HG03045 (cell line): ENCODE data around the gene SPATA31C1.
"Not testable (repeated sequence)": the region's sequence is repeated elsewhere in the genome, so short reads cannot be mapped to it uniquely, and the experiment has no call there.

Experiments used
- ATAC-seq: cut with Tn5 transposase; IDR thresholded peaks from one replicate; pipeline ENCODE4 v1.9.1; 2021; ENCODE audit warnings: mild to moderate bottlenecking, moderate library complexity; ENCODE audit not compliant: unreplicated experiment

Gene SPATA31C1

GRCh38 chr9:87934444-87934843 is 16.7 kb downstream of the SPATA31C1 start:
- not testable (repeated sequence) for ATAC-seq

DNA sequence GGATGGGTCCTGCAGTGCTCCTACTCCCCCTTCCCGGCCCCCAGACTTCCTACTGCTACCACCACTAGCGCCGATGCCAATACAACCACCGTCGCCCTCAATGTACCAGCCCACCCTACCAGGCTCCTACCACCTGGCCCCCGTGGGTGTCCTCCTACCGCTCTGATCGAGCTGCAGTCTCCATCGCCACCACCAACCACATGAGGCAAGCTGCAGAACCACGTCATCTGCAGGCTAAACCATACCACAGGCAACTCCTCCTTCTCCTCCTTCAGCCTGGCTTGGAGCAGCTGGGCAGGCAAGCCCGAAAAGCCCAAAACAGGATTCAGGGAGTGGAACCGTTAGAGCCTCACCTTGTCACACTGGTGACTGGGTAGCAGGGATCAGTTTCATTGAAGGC is 19.6 kb downstream of the SPATA31C1 start:
- not testable (repeated sequence) for ATAC-seq

- not testable (repeated sequence) for ATAC-seq
Measured at GRCh38 chr9:87937918-87938317, 20.2 kb downstream of the SPATA31C1 start.

GRCh38 chr9:87938336-87938735 is 20.6 kb downstream of the SPATA31C1 start:
- ATAC-seq: not testable (repeated sequence)

DNA sequence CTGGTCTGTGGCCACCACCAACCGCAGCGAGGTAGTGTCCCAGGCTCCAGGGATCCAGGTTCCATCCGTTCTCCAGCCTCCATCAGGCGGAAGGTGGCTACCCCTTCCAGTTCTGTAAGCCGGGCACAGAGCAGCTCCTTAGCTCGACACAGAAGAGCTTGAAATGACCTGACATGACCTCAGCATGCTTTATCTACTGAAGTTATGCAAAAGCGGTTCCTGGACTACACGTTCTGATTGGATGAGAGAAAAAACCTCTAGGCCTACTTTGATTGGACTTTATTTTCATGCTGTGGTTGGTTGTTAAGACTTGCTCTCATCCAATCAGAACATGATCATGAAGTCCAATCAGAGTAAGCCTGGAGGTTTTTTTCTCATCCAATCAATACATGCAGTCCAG is 21.3 kb downstream of the SPATA31C1 start:
- not testable (repeated sequence) for ATAC-seq

DNA sequence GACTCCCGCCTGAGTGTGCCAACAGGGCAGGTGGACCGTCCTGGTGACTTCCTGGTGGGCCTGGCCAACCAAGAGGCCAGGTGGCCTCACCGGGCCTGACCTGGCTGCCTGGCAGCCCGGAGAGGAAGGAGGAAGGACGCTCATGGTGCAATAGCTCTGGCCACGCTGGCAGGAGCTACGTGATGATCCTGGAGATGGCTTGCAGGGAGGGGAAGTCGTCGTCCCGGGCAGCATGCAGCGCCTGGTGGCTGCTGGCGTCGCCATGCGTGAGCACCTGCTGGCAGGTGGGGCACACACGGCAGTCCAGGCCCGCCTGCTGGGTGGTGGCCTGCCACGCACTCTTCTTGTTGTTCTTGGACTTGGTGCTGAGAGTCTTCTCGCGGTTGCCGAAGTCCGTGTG is 26.3 kb downstream of the SPATA31C1 start:
- ATAC-seq: no peak

DNA sequence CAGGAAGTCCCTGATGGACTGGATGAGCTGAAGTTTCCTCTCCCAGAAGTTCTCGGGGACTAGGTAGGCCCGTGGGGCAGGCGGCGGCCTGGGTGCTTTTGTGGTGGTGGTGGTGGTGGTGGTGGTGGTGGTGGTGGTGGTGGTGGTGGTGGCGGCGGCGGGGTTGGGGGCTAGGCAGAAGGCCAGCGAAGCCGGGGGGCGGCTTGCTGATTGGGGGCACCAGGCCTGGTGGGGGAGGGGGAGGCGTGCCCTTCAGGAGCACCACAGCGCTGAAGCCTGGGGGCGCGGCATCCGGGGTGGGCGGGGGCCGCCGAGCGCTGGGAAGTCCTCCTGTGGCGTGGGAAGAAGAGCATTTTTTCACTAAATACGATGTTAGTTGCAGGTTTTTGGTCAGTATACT is 26.9 kb downstream of the SPATA31C1 start:
- no peak for ATAC-seq

GRCh38 chr9:87950296-87950695 is 32.5 kb downstream of the SPATA31C1 start:
- ATAC-seq: no peak

- ATAC-seq: no peak
Measured at GRCh38 chr9:87950765-87951488, 33.2 kb downstream of the SPATA31C1 start.

DNA sequence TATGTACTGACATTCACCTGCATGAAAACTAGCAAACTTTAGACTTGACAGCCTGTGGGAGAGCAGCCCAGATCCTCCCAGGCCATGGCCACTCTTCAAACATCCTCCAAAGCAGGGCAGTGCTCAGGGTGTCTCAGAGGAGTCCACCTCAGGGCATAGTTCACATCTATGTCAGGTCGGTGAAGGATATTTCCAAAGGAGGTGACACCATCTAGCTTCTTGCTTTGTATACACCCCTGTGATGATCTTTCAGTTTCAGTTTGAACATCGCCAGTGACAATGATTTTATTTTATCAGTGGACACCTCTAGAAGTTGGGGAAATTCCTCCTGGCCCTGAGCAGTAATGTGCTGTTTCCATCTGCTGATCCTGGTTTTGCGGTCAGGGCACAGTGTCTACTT is 36.5 kb downstream of the SPATA31C1 start:
- ATAC-seq: no peak

- ATAC-seq: no peak
Measured at GRCh38 chr9:87957839-87958238, 40.1 kb downstream of the SPATA31C1 start.

GRCh38 chr9:87958591-87958990 is 40.8 kb downstream of the SPATA31C1 start:
- ATAC-seq: no peak

GRCh38 chr9:87959916-87960581 is 42.3 kb downstream of the SPATA31C1 start:
- ATAC-seq: no peak

- no peak for ATAC-seq
Measured at GRCh38 chr9:87963770-87964169, 46.0 kb downstream of the SPATA31C1 start.

DNA sequence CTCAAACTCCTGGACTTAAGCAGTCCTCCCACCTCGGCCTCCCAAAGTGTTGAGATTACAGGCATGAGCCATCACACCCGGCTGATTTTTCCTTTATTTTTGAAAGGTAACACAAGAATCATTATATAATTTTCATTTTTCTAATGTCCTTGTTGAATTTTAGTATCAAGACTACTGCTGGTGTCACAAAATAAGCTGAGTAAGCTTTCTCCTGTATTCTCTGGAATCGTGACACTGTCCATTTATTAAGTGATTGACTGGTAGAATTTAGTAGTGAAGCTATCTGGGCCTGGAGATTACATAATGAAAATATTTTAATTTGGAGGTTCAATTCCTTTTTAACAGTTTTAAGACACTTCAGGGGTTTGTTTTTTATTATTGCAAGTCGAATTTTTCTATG is 47.1 kb downstream of the SPATA31C1 start:
- ATAC-seq: no peak

GRCh38 chr9:87968155-87968554 is 50.4 kb downstream of the SPATA31C1 start:
- ATAC-seq: no peak

GRCh38 chr9:87970602-87971001 is 52.8 kb downstream of the SPATA31C1 start:
- ATAC-seq: no peak

GRCh38 chr9:87973122-87973521 is 55.4 kb downstream of the SPATA31C1 start:
- ATAC-seq: no peak
